Measurements from ENCODE around the gene AGBL1.

DNA sequence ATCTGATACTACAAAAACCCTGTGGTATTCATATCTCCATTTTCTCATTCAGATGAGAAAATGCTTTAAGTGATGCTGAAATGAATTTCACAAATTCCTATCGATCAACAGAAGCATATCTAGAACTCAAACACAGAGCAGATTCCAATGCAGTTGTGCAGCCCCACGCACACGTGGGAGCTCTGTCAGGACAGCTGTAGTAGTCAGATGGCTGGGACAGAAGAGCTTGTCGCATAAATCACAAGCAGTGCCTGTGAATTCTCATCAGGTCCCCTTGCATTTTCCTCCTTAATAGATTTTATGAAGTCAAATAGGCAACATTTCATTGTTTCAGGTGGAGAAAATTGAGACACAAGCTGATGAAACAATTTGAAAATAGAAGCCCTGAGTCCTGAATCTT, 792.3 kb downstream of the AGBL1 start:
- TF ChIP-seq TEAD4 (IDR thresholded peaks at IDR 0.05), result no peak
- TF ChIP-seq, protein P1, sequence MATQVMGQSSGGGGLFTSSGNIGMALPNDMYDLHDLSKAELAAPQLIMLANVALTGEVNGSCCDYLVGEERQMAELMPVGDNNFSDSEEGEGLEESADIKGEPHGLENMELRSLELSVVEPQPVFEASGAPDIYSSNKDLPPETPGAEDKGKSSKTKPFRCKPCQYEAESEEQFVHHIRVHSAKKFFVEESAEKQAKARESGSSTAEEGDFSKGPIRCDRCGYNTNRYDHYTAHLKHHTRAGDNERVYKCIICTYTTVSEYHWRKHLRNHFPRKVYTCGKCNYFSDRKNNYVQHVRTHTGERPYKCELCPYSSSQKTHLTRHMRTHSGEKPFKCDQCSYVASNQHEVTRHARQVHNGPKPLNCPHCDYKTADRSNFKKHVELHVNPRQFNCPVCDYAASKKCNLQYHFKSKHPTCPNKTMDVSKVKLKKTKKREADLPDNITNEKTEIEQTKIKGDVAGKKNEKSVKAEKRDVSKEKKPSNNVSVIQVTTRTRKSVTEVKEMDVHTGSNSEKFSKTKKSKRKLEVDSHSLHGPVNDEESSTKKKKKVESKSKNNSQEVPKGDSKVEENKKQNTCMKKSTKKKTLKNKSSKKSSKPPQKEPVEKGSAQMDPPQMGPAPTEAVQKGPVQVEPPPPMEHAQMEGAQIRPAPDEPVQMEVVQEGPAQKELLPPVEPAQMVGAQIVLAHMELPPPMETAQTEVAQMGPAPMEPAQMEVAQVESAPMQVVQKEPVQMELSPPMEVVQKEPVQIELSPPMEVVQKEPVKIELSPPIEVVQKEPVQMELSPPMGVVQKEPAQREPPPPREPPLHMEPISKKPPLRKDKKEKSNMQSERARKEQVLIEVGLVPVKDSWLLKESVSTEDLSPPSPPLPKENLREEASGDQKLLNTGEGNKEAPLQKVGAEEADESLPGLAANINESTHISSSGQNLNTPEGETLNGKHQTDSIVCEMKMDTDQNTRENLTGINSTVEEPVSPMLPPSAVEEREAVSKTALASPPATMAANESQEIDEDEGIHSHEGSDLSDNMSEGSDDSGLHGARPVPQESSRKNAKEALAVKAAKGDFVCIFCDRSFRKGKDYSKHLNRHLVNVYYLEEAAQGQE (IDR thresholded peaks at IDR 0.05; ENCODE audit: low read depth), result no peak
- no peak for TF ChIP-seq MAX (IDR thresholded peaks at IDR 0.05)

All from Ishikawa (cell line).